Panc1 (cell line): Measurements from ENCODE around the gene SHISAL2A.

Experiments used
- CTCF ChIP-seq: fragments of 450-650 bp; IDR thresholded peaks from 2 replicates; pipeline ENCODE4 v1.5.1; 2017; ENCODE audit warnings: mild to moderate bottlenecking
- POLR2AphosphoS5 ChIP-seq: IDR thresholded peaks from 2 replicates; pipeline ENCODE4 v1.6.1; 2012; ENCODE audit warnings: mild to moderate bottlenecking, low read depth, low read length, moderate library complexity

DNA sequence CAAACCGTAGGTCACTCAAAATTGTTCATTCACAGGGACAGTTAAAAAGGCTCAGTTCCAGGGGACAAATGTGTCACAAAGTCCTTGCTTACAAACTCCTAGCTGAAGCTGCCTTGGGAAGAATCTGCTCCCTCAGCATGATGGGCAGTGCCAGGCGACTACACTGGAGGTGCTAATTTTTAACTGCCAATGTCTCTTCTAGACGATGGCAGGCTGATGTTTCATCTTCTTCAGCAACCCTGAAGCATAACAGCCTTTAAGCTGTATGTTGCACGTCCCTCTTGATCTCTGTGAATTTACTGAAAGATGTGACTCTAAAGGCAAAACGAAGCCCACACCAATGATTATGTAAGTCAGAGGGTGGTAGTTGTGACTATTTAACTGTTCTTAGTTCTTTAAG lies 53.9 kb downstream of the SHISAL2A start:
- no peak for TF ChIP-seq CTCF
- no peak for TF ChIP-seq POLR2AphosphoS5
